ENCODE data around the gene CLNK. TPM values are rescaled to one million over a fixed set of nuclear protein-coding genes. Genes with fewer than 3 reads are reported as not detected.

CLNK gene
- polyA plus RNA-seq, 1 of the 3 experiments (the other 2 are of a cell fraction): not detected

DNA sequence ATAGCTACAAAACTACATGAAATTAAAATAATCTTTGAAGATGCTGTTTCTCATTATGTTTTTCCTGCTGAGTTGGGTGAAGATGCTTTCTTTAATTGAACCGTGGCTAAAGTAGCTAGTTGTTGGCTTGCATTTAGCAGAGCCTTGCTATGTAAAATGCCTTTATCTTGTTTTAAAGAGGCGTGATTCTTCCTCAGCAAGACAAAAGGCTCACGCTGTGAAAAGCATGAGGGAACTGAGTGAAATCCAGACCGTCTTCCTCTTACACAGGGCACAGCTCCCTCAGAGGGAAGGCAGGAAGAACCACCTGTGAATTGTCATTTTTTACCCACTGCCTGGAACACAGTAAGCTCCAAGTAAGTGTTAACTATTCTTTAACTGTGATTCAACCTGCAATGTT, 188.4 kb downstream of the CLNK start:
- no peaks in the 10 kb centered on the region for H3K79me2 ChIP-seq (ENCODE audit: insufficient read depth)
- CTCF ChIA-PET: interaction anchor here (1.1 to 1.9 kb wide), 3 partner anchors 35 to 338 kb away, joined by 3 to 7 read pairs (median 5); no protein-coding TSS in a partner anchor
- H3K4me3 ChIP-seq (ENCODE audit: low read depth in 2 of 2, low read length in 1 of 2): no peak overlapping the region
- no peak for DNase-seq
- H3K4me2 ChIP-seq: no peak overlapping the region
- H3K36me3 ChIP-seq (replicated peaks in 1 of 2; ENCODE audit: control insufficient read depth in 1 of 2, insufficient read depth in 2 of 2, low read length in 1 of 2): no peaks in the 10 kb centered on the region
- H2AFZ ChIP-seq (ENCODE audit: low read depth): no peak overlapping the region
- H3K9me2 ChIP-seq: no peaks in the 10 kb centered on the region
- POLR2A ChIA-PET: no interaction called here
- H3K4me1 ChIP-seq (ENCODE audit: control insufficient read depth in 1 of 2, insufficient read depth in 2 of 2, low read depth in 1 of 2, low read length in 1 of 2): no peaks in the 10 kb centered on the region
- H3K9ac ChIP-seq: no peak overlapping the region
- H3K9me3 ChIP-seq: no peaks in the 10 kb centered on the region
- no peak overlapping the region for H3K27ac ChIP-seq (ENCODE audit: low read depth in 2 of 2, low read length in 1 of 2)
- WGBS (ENCODE audit: low lambda C conversion rate): 2% methylated on average over 4 of the region's 4 CpGs
- no peaks in the 10 kb centered on the region for H3F3A ChIP-seq (replicated peaks; ENCODE audit: insufficient read depth)
- TF ChIP-seq, protein P1, sequence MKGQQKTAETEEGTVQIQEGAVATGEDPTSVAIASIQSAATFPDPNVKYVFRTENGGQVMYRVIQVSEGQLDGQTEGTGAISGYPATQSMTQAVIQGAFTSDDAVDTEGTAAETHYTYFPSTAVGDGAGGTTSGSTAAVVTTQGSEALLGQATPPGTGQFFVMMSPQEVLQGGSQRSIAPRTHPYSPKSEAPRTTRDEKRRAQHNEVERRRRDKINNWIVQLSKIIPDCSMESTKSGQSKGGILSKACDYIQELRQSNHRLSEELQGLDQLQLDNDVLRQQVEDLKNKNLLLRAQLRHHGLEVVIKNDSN (IDR thresholded peaks at IDR 0.05; ENCODE audit: borderline replicate concordance, low read depth): no peak
- TF ChIP-seq SMC3 (IDR thresholded peaks at IDR 0.05; ENCODE audit: low read depth, low read length) (no peak), FOXJ3 (CRISPR knock-in tag; IDR thresholded peaks at IDR 0.05) (no peak), POLR2AphosphoS5 (IDR thresholded peaks at IDR 0.05; ENCODE audit: low read depth, low read length) (no peak), CTCF (IDR thresholded peaks at IDR 0.05) (no peak)
- H4K20me1 ChIP-seq (ENCODE audit: insufficient read depth): no peaks in the 10 kb centered on the region
- H3K27me3 ChIP-seq (ENCODE audit: insufficient read depth): peaks cover 32% of the 10 kb centered on the region; the same call in 1 of the 2 replicates

DNA sequence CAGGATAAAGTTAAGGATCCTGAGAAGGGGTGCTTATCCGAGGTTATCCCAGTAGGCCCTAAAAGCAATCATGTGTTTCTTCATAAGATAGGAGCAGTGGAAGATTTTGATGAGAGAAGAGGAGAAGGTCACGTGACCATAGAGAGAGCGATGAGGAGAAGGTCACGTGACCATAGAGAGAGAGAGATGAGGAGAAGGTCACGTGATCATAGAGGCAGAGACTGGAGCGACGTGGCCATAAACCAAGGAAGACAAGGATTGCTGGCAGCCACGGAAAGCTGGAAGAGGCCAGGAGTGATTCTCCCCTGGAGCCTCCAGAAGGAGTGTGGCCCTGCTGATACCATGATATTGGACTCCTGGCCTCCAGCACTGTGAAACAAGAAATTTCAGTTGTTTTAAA, 188.9 kb downstream of the CLNK start:
- TF ChIP-seq GABPA (IDR thresholded peaks at IDR 0.05; ENCODE audit: low read depth): no peak
- TF ChIP-seq, protein P1 (IDR thresholded peaks at IDR 0.05; ENCODE audit: borderline replicate concordance, low read depth): peak; percentile 54; the same call in 1 of the 2 replicates
- no peak overlapping the region for H3K4me3 ChIP-seq (ENCODE audit: low read depth in 2 of 2, low read length in 1 of 2)
- H3K36me3 ChIP-seq (replicated peaks in 1 of 2; ENCODE audit: control insufficient read depth in 1 of 2, insufficient read depth in 2 of 2, low read length in 1 of 2): no peaks in the 10 kb centered on the region
- CTCF ChIA-PET: interaction anchor here (1.1 to 1.9 kb wide), 3 partner anchors 35 to 337 kb away, joined by 3 to 7 read pairs (median 5); no protein-coding TSS in a partner anchor
- H3F3A ChIP-seq (replicated peaks; ENCODE audit: insufficient read depth): no peaks in the 10 kb centered on the region
- POLR2A ChIA-PET: no interaction called here
- 11% methylated on average over 7 of the region's 8 CpGs for WGBS (ENCODE audit: low lambda C conversion rate)
- H3K4me1 ChIP-seq (ENCODE audit: control insufficient read depth in 1 of 2, insufficient read depth in 2 of 2, low read depth in 1 of 2, low read length in 1 of 2): no peaks in the 10 kb centered on the region
- DNase-seq: no peak
- H3K27me3 ChIP-seq (ENCODE audit: insufficient read depth): peaks cover 27% of the 10 kb centered on the region; the same call in 1 of the 2 replicates
- H3K79me2 ChIP-seq (ENCODE audit: insufficient read depth): no peaks in the 10 kb centered on the region
- no peaks in the 10 kb centered on the region for H4K20me1 ChIP-seq (ENCODE audit: insufficient read depth)
- no peak overlapping the region for H2AFZ ChIP-seq (ENCODE audit: low read depth)
- no peak overlapping the region for H3K27ac ChIP-seq (ENCODE audit: low read depth in 2 of 2, low read length in 1 of 2)
- no peak overlapping the region for H3K4me2 ChIP-seq
- H3K9ac ChIP-seq: no peak overlapping the region
- H3K9me2 ChIP-seq: no peaks in the 10 kb centered on the region
- no peaks in the 10 kb centered on the region for H3K9me3 ChIP-seq

DNA sequence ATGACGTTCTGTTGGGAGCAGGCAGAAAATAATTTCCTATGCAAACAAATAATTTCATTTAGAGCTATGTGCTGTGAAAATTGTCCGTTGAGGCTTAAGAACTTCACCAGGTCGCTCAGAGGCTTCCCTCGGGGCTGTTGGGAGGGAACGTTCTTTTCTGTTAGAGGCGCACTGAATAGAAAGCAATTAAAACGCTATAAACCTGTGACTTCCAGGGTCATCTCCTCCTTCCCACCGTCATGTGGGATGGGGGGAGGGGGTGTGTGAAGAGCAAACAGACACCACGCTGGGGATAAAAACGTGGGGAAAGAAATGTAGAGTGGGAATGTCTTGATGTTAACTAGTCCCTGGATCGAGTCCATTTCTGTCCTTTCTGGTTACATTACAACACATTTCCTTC, 192.1 kb downstream of the CLNK start:
- H3K9me3 ChIP-seq: no peaks in the 10 kb centered on the region
- H2AFZ ChIP-seq (ENCODE audit: low read depth): no peak overlapping the region
- H3K4me2 ChIP-seq: no peak overlapping the region
- ChIA-PET CTCF (interaction anchor here (1.7 kb wide), 1 partner anchor 14 kb away, joined by 3 read pairs; no protein-coding TSS in a partner anchor), POLR2A (no interaction called here)
- no peaks in the 10 kb centered on the region for H3K4me1 ChIP-seq (ENCODE audit: control insufficient read depth in 1 of 2, insufficient read depth in 2 of 2, low read depth in 1 of 2, low read length in 1 of 2)
- no peaks in the 10 kb centered on the region for H3K9me2 ChIP-seq
- H3K4me3 ChIP-seq (ENCODE audit: low read depth in 2 of 2, low read length in 1 of 2): no peak overlapping the region
- H4K20me1 ChIP-seq (ENCODE audit: insufficient read depth): no peaks in the 10 kb centered on the region
- no peaks in the 10 kb centered on the region for H3K79me2 ChIP-seq (ENCODE audit: insufficient read depth)
- no peaks in the 10 kb centered on the region for H3F3A ChIP-seq (replicated peaks; ENCODE audit: insufficient read depth)
- WGBS (ENCODE audit: low lambda C conversion rate): 3% methylated on average over 11 of the region's 11 CpGs
- no peaks in the 10 kb centered on the region for H3K36me3 ChIP-seq (replicated peaks in 1 of 2; ENCODE audit: control insufficient read depth in 1 of 2, insufficient read depth in 2 of 2, low read length in 1 of 2)
- TF ChIP-seq ZBTB33 (IDR thresholded peaks at IDR 0.05; ENCODE audit: borderline replicate concordance, low read depth): no peak
- TF ChIP-seq MEF2A (IDR thresholded peaks at IDR 0.05; ENCODE audit: borderline replicate concordance, low read depth): no peak
- TF ChIP-seq GABPA (IDR thresholded peaks at IDR 0.05; ENCODE audit: low read depth): no peak
- TF ChIP-seq, protein P2, sequence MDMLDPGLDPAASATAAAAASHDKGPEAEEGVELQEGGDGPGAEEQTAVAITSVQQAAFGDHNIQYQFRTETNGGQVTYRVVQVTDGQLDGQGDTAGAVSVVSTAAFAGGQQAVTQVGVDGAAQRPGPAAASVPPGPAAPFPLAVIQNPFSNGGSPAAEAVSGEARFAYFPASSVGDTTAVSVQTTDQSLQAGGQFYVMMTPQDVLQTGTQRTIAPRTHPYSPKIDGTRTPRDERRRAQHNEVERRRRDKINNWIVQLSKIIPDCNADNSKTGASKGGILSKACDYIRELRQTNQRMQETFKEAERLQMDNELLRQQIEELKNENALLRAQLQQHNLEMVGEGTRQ (IDR thresholded peaks at IDR 0.05; ENCODE audit: borderline replicate concordance, low read depth, low read length): no peak
- TF ChIP-seq MXI1 (IDR thresholded peaks at IDR 0.05; ENCODE audit: low read depth, low read length): no peak
- no peak for TF ChIP-seq POLR2AphosphoS5 (IDR thresholded peaks at IDR 0.05; ENCODE audit: low read depth, low read length)
- H3K27ac ChIP-seq (ENCODE audit: low read depth in 2 of 2, low read length in 1 of 2): no peak overlapping the region
- peaks cover 10% of the 10 kb centered on the region; the same call in 1 of the 2 replicates for H3K27me3 ChIP-seq (ENCODE audit: insufficient read depth)
- no peak overlapping the region for H3K9ac ChIP-seq
- no peak for DNase-seq
